ENCODE results near the gene AGPAT4. TPM values are rescaled to one million over a fixed set of nuclear protein-coding genes. Genes with fewer than 3 reads are reported as not detected.

The AGPAT4 gene
- polyA plus RNA-seq, 1 of the 3 experiments (the other 2 are of a cell fraction): 3.9 TPM

DNA sequence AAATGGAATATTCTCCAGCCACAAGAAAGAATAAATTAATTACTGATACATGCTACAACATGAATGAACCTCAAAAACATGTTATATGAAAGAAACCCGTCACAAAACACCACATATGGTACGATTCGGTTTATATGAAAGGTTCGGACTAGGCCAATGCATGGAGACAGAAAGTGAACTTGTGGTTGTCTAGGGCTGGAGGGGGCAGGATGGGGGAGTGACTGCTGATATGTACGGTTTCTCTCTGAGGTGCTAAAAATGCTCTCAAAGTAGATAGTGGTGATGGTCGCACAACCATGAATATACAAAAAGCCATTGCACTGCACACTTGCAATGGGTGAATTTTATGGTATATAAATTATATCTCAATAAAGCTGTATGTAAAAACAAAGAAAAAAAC lies 18.3 kb downstream of the AGPAT4 start:
- CTCF ChIA-PET: interaction anchor here (1.8 kb wide), 1 partner anchor 115 kb away, joined by 4 read pairs; no protein-coding TSS in a partner anchor
- H3K4me3 ChIP-seq (ENCODE audit: low read depth in 2 of 2, low read length in 1 of 2): no peak overlapping the region
- H3K4me1 ChIP-seq (ENCODE audit: control insufficient read depth in 1 of 2, insufficient read depth in 2 of 2, low read depth in 1 of 2, low read length in 1 of 2): peaks cover 0 to 21% of the 10 kb centered on the region in 2 experiments; a peak in 3 of 4 replicates
- peaks cover 12% of the 10 kb centered on the region for H3F3A ChIP-seq (replicated peaks; ENCODE audit: insufficient read depth)
- no peaks in the 10 kb centered on the region for H3K27me3 ChIP-seq (ENCODE audit: insufficient read depth)
- POLR2A ChIA-PET: no interaction called here
- no peak for DNase-seq
- no peaks in the 10 kb centered on the region for H3K9me3 ChIP-seq
- H3K79me2 ChIP-seq (ENCODE audit: insufficient read depth): peaks cover 16% of the 10 kb centered on the region
- no peaks in the 10 kb centered on the region for H3K36me3 ChIP-seq (replicated peaks in 1 of 2; ENCODE audit: control insufficient read depth in 1 of 2, insufficient read depth in 2 of 2, low read length in 1 of 2)
- H2AFZ ChIP-seq (ENCODE audit: low read depth): no peak overlapping the region
- 95% methylated on average over 6 of the region's 6 CpGs for WGBS (ENCODE audit: low lambda C conversion rate)
- TF ChIP-seq MXI1 (IDR thresholded peaks at IDR 0.05; ENCODE audit: low read depth, low read length): no peak
- TF ChIP-seq, protein P1, sequence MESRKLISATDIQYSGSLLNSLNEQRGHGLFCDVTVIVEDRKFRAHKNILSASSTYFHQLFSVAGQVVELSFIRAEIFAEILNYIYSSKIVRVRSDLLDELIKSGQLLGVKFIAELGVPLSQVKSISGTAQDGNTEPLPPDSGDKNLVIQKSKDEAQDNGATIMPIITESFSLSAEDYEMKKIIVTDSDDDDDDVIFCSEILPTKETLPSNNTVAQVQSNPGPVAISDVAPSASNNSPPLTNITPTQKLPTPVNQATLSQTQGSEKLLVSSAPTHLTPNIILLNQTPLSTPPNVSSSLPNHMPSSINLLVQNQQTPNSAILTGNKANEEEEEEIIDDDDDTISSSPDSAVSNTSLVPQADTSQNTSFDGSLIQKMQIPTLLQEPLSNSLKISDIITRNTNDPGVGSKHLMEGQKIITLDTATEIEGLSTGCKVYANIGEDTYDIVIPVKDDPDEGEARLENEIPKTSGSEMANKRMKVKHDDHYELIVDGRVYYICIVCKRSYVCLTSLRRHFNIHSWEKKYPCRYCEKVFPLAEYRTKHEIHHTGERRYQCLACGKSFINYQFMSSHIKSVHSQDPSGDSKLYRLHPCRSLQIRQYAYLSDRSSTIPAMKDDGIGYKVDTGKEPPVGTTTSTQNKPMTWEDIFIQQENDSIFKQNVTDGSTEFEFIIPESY (IDR thresholded peaks at IDR 0.05; ENCODE audit: borderline replicate concordance, low read depth): no peak
- no peak for TF ChIP-seq PBX3 (IDR thresholded peaks at IDR 0.05)
- TF ChIP-seq MEF2A (IDR thresholded peaks at IDR 0.05; ENCODE audit: borderline replicate concordance, low read depth): no peak
- TF ChIP-seq CHD2 (IDR thresholded peaks at IDR 0.05; ENCODE audit: low read length, partially characterized antibody): no peak
- TF ChIP-seq, protein P2, sequence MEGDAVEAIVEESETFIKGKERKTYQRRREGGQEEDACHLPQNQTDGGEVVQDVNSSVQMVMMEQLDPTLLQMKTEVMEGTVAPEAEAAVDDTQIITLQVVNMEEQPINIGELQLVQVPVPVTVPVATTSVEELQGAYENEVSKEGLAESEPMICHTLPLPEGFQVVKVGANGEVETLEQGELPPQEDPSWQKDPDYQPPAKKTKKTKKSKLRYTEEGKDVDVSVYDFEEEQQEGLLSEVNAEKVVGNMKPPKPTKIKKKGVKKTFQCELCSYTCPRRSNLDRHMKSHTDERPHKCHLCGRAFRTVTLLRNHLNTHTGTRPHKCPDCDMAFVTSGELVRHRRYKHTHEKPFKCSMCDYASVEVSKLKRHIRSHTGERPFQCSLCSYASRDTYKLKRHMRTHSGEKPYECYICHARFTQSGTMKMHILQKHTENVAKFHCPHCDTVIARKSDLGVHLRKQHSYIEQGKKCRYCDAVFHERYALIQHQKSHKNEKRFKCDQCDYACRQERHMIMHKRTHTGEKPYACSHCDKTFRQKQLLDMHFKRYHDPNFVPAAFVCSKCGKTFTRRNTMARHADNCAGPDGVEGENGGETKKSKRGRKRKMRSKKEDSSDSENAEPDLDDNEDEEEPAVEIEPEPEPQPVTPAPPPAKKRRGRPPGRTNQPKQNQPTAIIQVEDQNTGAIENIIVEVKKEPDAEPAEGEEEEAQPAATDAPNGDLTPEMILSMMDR (IDR thresholded peaks at IDR 0.05): no peak
- TF ChIP-seq, protein P3, sequence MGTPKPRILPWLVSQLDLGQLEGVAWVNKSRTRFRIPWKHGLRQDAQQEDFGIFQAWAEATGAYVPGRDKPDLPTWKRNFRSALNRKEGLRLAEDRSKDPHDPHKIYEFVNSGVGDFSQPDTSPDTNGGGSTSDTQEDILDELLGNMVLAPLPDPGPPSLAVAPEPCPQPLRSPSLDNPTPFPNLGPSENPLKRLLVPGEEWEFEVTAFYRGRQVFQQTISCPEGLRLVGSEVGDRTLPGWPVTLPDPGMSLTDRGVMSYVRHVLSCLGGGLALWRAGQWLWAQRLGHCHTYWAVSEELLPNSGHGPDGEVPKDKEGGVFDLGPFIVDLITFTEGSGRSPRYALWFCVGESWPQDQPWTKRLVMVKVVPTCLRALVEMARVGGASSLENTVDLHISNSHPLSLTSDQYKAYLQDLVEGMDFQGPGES (IDR thresholded peaks at IDR 0.05; ENCODE audit: low read depth, low read length): no peak
- TF ChIP-seq RFX5 (IDR thresholded peaks at IDR 0.05; ENCODE audit: low read length): no peak
- no peak for TF ChIP-seq RAD21 (IDR thresholded peaks at IDR 0.05; ENCODE audit: low read length)
- TF ChIP-seq GABPA (IDR thresholded peaks at IDR 0.05; ENCODE audit: low read depth): no peak
- TF ChIP-seq TEAD4 (IDR thresholded peaks at IDR 0.05; ENCODE audit: borderline replicate concordance, insufficient read depth): no peak
- no peak overlapping the region for H3K9ac ChIP-seq
- H4K20me1 ChIP-seq (ENCODE audit: insufficient read depth): no peaks in the 10 kb centered on the region
- no peak overlapping the region; a peak in 1 of 4 replicates for H3K27ac ChIP-seq (ENCODE audit: low read depth in 2 of 2, low read length in 1 of 2)
- no peak overlapping the region for H3K4me2 ChIP-seq
- no peaks in the 10 kb centered on the region for H3K9me2 ChIP-seq
